ENCODE data around the gene RALY. TPM values are rescaled to one million over a fixed set of nuclear protein-coding genes. Genes with fewer than 3 reads are reported as not detected.
A peak's percentile ranks its signal among the peaks of the same experiment; 100 is the strongest.

RALY gene
- total and polyA plus RNA-seq, 9 donors: 51.7 to 131 (median 105) TPM

- TF ChIP-seq POLR2A (IDR thresholded peaks at IDR 0.05) (no peak), EP300 (IDR thresholded peaks at IDR 0.05) (no peak)
- TF ChIP-seq, protein P1, sequence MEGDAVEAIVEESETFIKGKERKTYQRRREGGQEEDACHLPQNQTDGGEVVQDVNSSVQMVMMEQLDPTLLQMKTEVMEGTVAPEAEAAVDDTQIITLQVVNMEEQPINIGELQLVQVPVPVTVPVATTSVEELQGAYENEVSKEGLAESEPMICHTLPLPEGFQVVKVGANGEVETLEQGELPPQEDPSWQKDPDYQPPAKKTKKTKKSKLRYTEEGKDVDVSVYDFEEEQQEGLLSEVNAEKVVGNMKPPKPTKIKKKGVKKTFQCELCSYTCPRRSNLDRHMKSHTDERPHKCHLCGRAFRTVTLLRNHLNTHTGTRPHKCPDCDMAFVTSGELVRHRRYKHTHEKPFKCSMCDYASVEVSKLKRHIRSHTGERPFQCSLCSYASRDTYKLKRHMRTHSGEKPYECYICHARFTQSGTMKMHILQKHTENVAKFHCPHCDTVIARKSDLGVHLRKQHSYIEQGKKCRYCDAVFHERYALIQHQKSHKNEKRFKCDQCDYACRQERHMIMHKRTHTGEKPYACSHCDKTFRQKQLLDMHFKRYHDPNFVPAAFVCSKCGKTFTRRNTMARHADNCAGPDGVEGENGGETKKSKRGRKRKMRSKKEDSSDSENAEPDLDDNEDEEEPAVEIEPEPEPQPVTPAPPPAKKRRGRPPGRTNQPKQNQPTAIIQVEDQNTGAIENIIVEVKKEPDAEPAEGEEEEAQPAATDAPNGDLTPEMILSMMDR (IDR thresholded peaks at IDR 0.05): no peak
- Histone ChIP-seq H3K36me3 (no peaks in the 10 kb centered on the region), H3K27me3 (no peaks in the 10 kb centered on the region), H3K4me3 (no peak overlapping the region), H3K9me3 (no peaks in the 10 kb centered on the region), H3K4me1 (ENCODE audit: insufficient read depth) (peaks cover 4% of the 10 kb centered on the region), H3K27ac (peak overlapping the region in 1 of 2 donors; percentile 22)
- 18 to 22% (median 18%) methylated on average over 7 of the region's 7 CpGs for WGBS, 3 donors
- intact Hi-C loops (cut with DNase I): no loop called here
- peak; percentile 44 to 64 (median 50) for DNase-seq
Measured at GRCh38 chr20:34083137-34083536, 89.4 kb downstream of the RALY start.

GRCh38 chr20:34083781-34084180, 90.1 kb downstream of the RALY start:
- peaks cover 4% of the 10 kb centered on the region for H3K4me1 ChIP-seq (ENCODE audit: insufficient read depth)
- no peaks in the 10 kb centered on the region for H3K9me3 ChIP-seq
- DNase-seq: no peak
- H3K27ac ChIP-seq: no peak overlapping the region
- intact Hi-C loops (cut with DNase I): no loop called here
- no peak overlapping the region for H3K4me3 ChIP-seq
- 94 to 97% (median 96%) methylated on average over 2 of the region's 2 CpGs for WGBS, 3 donors
- H3K36me3 ChIP-seq: no peaks in the 10 kb centered on the region
- no peak for TF ChIP-seq EP300 (IDR thresholded peaks at IDR 0.05)
- TF ChIP-seq POLR2A (IDR thresholded peaks at IDR 0.05): no peak
- TF ChIP-seq, protein P1 (IDR thresholded peaks at IDR 0.05): no peak
- no peaks in the 10 kb centered on the region for H3K27me3 ChIP-seq

DNA sequence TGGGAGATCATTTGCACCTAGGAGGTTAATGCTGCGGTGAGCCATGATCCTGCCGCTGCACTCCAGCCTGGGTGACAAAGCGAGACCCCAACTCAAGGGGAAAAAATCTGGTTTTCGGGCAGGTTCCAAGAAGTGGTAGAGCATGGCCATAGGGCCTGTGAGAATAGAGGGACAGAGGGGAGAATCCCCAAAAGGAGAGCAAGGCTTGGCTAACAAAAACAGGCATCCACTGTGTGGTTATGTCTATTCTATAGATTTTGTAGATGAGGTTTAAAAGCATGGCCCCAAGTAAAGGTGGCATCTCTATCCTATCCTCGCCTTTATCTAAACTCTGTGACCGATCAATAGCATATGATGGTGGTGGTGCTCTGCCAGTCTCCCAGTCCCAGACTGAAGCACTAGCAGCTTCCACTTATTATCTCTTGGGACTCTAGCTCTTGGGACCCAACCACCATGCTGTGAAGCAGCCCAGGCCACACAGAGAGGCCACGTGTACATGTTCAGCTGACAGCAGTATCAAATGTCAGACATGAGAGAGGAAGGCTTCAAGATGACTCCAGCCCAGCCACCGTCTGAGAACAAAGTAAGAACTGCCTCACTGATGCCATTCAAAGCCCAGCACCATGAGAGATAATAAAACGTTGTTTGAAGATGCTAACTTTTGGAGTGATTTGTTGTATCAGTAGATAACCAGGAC, 90.7 kb downstream of the RALY start:
- no peak for TF ChIP-seq EP300 (IDR thresholded peaks at IDR 0.05)
- TF ChIP-seq, protein P1 (IDR thresholded peaks at IDR 0.05): no peak
- no peak for TF ChIP-seq POLR2A (IDR thresholded peaks at IDR 0.05)
- Histone ChIP-seq H3K4me1 (ENCODE audit: insufficient read depth) (peaks cover 4% of the 10 kb centered on the region), H3K36me3 (no peaks in the 10 kb centered on the region), H3K27ac (no peak overlapping the region), H3K27me3 (no peaks in the 10 kb centered on the region), H3K9me3 (no peaks in the 10 kb centered on the region), H3K4me3 (no peak overlapping the region)
- intact Hi-C loops (cut with DNase I): no loop called here
- DNase-seq: no peak
- 84 to 89% (median 88%) methylated on average over 9 of the region's 9 CpGs for WGBS, 3 donors

- intact Hi-C loops (cut with DNase I): no loop called here
- DNase-seq: no peak
- WGBS, 3 donors: 77 to 80% (median 79%) methylated on average over 5 of the region's 5 CpGs
- Histone ChIP-seq H3K4me1 (ENCODE audit: insufficient read depth) (peaks cover 4% of the 10 kb centered on the region), H3K9me3 (no peaks in the 10 kb centered on the region), H3K4me3 (no peak overlapping the region), H3K36me3 (no peaks in the 10 kb centered on the region), H3K27me3 (no peaks in the 10 kb centered on the region), H3K27ac (no peak overlapping the region)
- TF ChIP-seq, protein P1 (IDR thresholded peaks at IDR 0.05): no peak
- no peak for TF ChIP-seq POLR2A (IDR thresholded peaks at IDR 0.05)
- no peak for TF ChIP-seq EP300 (IDR thresholded peaks at IDR 0.05)
Measured at GRCh38 chr20:34085544-34086040, 91.9 kb downstream of the RALY start.

Data from ovary (tissue), 9 donors.